Pancreas (tissue), 10 donors: ENCODE results near the gene UBE4A. TPM values are rescaled to one million over a fixed set of nuclear protein-coding genes. Genes with fewer than 3 reads are reported as not detected.

ENCODE experiments used
- ATAC-seq, 4 donors: fragments of 200-7000 bp; cut with Tn5 transposase; one replicate each; pipeline versions ENCODE4 v1.8.0 to v1.9.1; 2020; ENCODE audit warnings: mild to moderate bottlenecking in 4 of 4, moderate library complexity in 4 of 4
- DNase-seq, 6 donors: peaks; one replicate each; pipeline ENCODE4 v3.0.0-alpha.2; 2020
- FAIRE-seq: peaks from 2 replicates; lab custom pipeline; 2012; peaks lifted over from hg19 to GRCh38; lab: Jason Lieb, UNC
- H3K27ac ChIP-seq, 4 donors: fragments of 200-600 bp; sonication (generic); 1 replicate in 3 of 4; 2 replicates in 1 of 4; pipeline versions ENCODE4 v1.5.0 to v1.8.0; 2020
- H3K27me3 ChIP-seq, 4 donors: fragments of 200-600 bp; one replicate each; pipeline ENCODE4 v1.8.0; 2021
- H3K36me3 ChIP-seq, 3 donors: fragments of 200-600 bp; sonication (generic) in 1 of 3; one replicate each; pipeline versions ENCODE4 v1.5.0 to v1.8.0; 2020 to 2021
- H3K4me1 ChIP-seq, 3 donors: fragments of 200-600 bp; one replicate each; pipeline ENCODE4 v1.8.0; 2021
- H3K4me3 ChIP-seq, 4 donors: fragments of 200-600 bp; sonication (generic) in 2 of 4; one replicate each; pipeline versions ENCODE4 v1.5.0 to v1.8.0; 2020 to 2021
- H3K9me3 ChIP-seq, 4 donors: fragments of 200-600 bp; one replicate each; pipeline ENCODE4 v1.8.0; 2021
- CTCF ChIP-seq, 4 donors: fragments of 200-600 bp; sonication (generic) in 3 of 4; IDR thresholded peaks; one replicate each; pipeline versions ENCODE4 v1.5.0 to v1.8.0; 2021; ENCODE audit warnings: antibody characterized with exemption in 4 of 4
- WGBS, 2 donors: extraction: QIAGEN DNeasy Blood & Tissue Kit; methylation state at CpG; one replicate each; pipeline ENCODE4 v1.1.7; 2013; 5-methylcytosine and 5-hydroxymethylcytosine counted together
- intact Hi-C, 3 donors: fragments of 100-400 bp; cut with DNase I; formaldehyde crosslinking; loops; one replicate each; pipeline versions ENCODE4 v1.11.1 to v1.14.2; 2022
- polyA plus RNA-seq, 2 donors: library from polyadenylated mRNA; stranded (reverse); fragments of 200-250 nt; gene quantifications; one replicate each; pipeline ENCODE4 v1.2.3, GENCODE V29; 2013
- total RNA-seq, 6 donors: library from RNA; stranded (reverse); fragmentation: NEBNext Ultra II Directional in 4 of 6; extraction: Animal tissue kit (Norgen Biotek cat#: 25700) in 4 of 6; gene quantifications; one replicate each; pipeline versions ENCODE4 v1.2.1 to v1.2.4, GENCODE V29; 2021 to 2023
- donor health status: healthy with polysubstance abuse.
- donor health status: DM: no; HTN: no; CAD: no; lungs with moderate emphysema.
- donor health status: DM: no; HTN: no; CAD: no.
- donor health status: control.
- donor health status: control.
- donor health status: Bipolar disorder and iron deficiency.
- donor health status: DM: yes; HTN: yes; CAD: no.
- donor health status: DM: no; HTN: no; CAD: no.
- donor health status: DM: no; HTN: no; CAD: no.
- donor health status: DM: yes; HTN: yes; CAD: no.

Gene UBE4A
- total and polyA plus RNA-seq, 8 donors: 14.2 to 28.9 (median 21.0) TPM

GRCh38 chr11:118418766-118419165 lies 59.4 kb downstream of the UBE4A start:
- DNase-seq (no peak), ATAC-seq (no peak), FAIRE-seq (no peak)
- Histone ChIP-seq H3K36me3 (no peaks in the 10 kb centered on the region), H3K27me3 (no peaks in the 10 kb centered on the region), H3K9me3 (no peaks in the 10 kb centered on the region), H3K4me1 (no peaks in the 10 kb centered on the region), H3K4me3 (no peak overlapping the region), H3K27ac (no peak overlapping the region)
- intact Hi-C loops: no loop called here
- TF ChIP-seq CTCF (IDR thresholded peaks at IDR 0.05): no peak
- WGBS, 2 donors: 44 to 53% methylated on average over 5 of the region's 5 CpGs

GRCh38 chr11:118427707-118428106 lies 68.3 kb downstream of the UBE4A start:
- no peak for DNase-seq
- FAIRE-seq: no peak
- WGBS, 2 donors: 9 to 13% methylated on average over 1 of the region's 1 CpG
- Histone ChIP-seq H3K27ac (no peak overlapping the region), H3K4me1 (no peaks in the 10 kb centered on the region), H3K4me3 (no peak overlapping the region), H3K9me3 (no peaks in the 10 kb centered on the region), H3K27me3 (no peaks in the 10 kb centered on the region), H3K36me3 (no peaks in the 10 kb centered on the region)
- intact Hi-C loops: no loop called here
- TF ChIP-seq CTCF (IDR thresholded peaks at IDR 0.05): no peak
- ATAC-seq: no peak

GRCh38 chr11:118430956-118431355 lies 71.6 kb downstream of the UBE4A start:
- 61 to 75% methylated on average over 2 of the region's 2 CpGs for WGBS, 2 donors
- no peaks in the 10 kb centered on the region for H3K27me3 ChIP-seq
- no peaks in the 10 kb centered on the region for H3K9me3 ChIP-seq
- H3K4me1 ChIP-seq: peaks cover 0 to 5% (median 0%) of the 10 kb centered on the region in 3 donors
- intact Hi-C loops: no loop called here
- TF ChIP-seq CTCF (IDR thresholded peaks at IDR 0.05): no peak
- no peak for DNase-seq
- H3K27ac ChIP-seq: no peak overlapping the region
- ATAC-seq: no peak
- no peak for FAIRE-seq
- no peak overlapping the region for H3K4me3 ChIP-seq
- no peaks in the 10 kb centered on the region for H3K36me3 ChIP-seq

GRCh38 chr11:118434123-118434552 lies 74.7 kb downstream of the UBE4A start:
- Histone ChIP-seq H3K36me3 (no peaks in the 10 kb centered on the region), H3K9me3 (no peaks in the 10 kb centered on the region), H3K4me1 (peaks cover under 1 to 12% (median 4%) of the 10 kb centered on the region in 3 donors), H3K4me3 (peak overlapping the region; percentile 40 to 99 (median 77)), H3K27ac (no peak overlapping the region), H3K27me3 (no peaks in the 10 kb centered on the region)
- no peak for DNase-seq
- no peak for TF ChIP-seq CTCF (IDR thresholded peaks at IDR 0.05)
- intact Hi-C loops: no loop called here
- no peak for ATAC-seq
- no peak for FAIRE-seq
- WGBS, 2 donors: 3 to 4% methylated on average over 9 of the region's 9 CpGs

- peak overlapping the region in 3 of 4 donors; percentile 83 to 89 (median 88) for H3K27ac ChIP-seq
- ATAC-seq (peak; percentile 0 to 9 (median 2)), FAIRE-seq (no peak), DNase-seq (peak; percentile 31 to 67 (median 38))
- no peaks in the 10 kb centered on the region for H3K27me3 ChIP-seq
- H3K4me1 ChIP-seq: peaks cover 6 to 13% (median 10%) of the 10 kb centered on the region in 3 donors
- intact Hi-C loops: no loop called here
- no peaks in the 10 kb centered on the region for H3K9me3 ChIP-seq
- no peaks in the 10 kb centered on the region for H3K36me3 ChIP-seq
- 0 to 1% methylated on average over 39 of the region's 39 CpGs for WGBS, 2 donors
- TF ChIP-seq CTCF (IDR thresholded peaks at IDR 0.05): no peak
- peak overlapping the region; percentile 40 to 99 (median 77) for H3K4me3 ChIP-seq
Observed at GRCh38 chr11:118434553-118435289, 75.3 kb downstream of the UBE4A start.
